Activated T-helper 9 cell treated with anti-CD3 and anti-CD28 coated beads, Interleukin-2, amount 50 U/mL, for 16 hours (primary cell): ENCODE data around the gene ZCCHC7.

Source experiments
- DNase-seq: peaks from one replicate; pipeline ENCODE4 v3.0.0-alpha.2; 2020; ENCODE audit warnings: low read depth

Gene ZCCHC7

GRCh38 chr9:37405764-37406380, 285.5 kb downstream of the ZCCHC7 start:
- no peak for DNase-seq

- no peak for DNase-seq
Observed at GRCh38 chr9:37406603-37407401, 286.4 kb downstream of the ZCCHC7 start.

GRCh38 chr9:37407468-37407867, 287.1 kb downstream of the ZCCHC7 start:
- DNase-seq, result no peak
